Keratinocyte (primary cell): ENCODE results near the gene CLDN18. TPM values are rescaled to one million over a fixed set of nuclear protein-coding genes. Genes with fewer than 3 reads are reported as not detected.

Experiments used
- DNase-seq: peaks from one replicate; pipeline ENCODE4 v3.0.0-alpha.2; 2011; ENCODE audit warnings: low read depth, missing footprints, low spot score
- FAIRE-seq: peaks from 2 replicates; lab custom pipeline; 2011; peaks lifted over from hg19 to GRCh38; lab: Jason Lieb, UNC
- H2AFZ ChIP-seq: 2 replicates; pipeline ENCODE4 v1.6.0; 2012; ENCODE audit warnings: low read length, control low read depth, inconsistent platforms; ENCODE audit not compliant: control insufficient read depth
- H3K27ac ChIP-seq: 2 replicates; pipeline ENCODE4 v1.5.1; 2011; ENCODE audit warnings: low read length; ENCODE audit not compliant: control insufficient read depth, insufficient read depth
- H3K27me3 ChIP-seq: 3 replicates; pipeline ENCODE4 v1.6.0; 2011; ENCODE audit warnings: low read length; ENCODE audit not compliant: control insufficient read depth, insufficient read depth; ENCODE audit errors: extremely low read depth
- H3K36me3 ChIP-seq, 2 experiments: 2 replicates in 1 of 2; 3 replicates in 1 of 2; pipeline ENCODE4 v1.5.1; 2011; ENCODE audit warnings: low read length in 2 of 2, mild to moderate bottlenecking in 1 of 2; ENCODE audit not compliant: control insufficient read depth in 2 of 2, insufficient read depth in 2 of 2; ENCODE audit errors: extremely low read depth in 1 of 2
- H3K4me1 ChIP-seq: 3 replicates; pipeline ENCODE4 v1.5.1; 2011; ENCODE audit warnings: low read length; ENCODE audit not compliant: control insufficient read depth, insufficient read depth; ENCODE audit errors: extremely low read depth
- H3K4me2 ChIP-seq: 3 replicates; pipeline ENCODE4 v1.6.0; 2011; ENCODE audit warnings: low read depth, low read length; ENCODE audit not compliant: control insufficient read depth, insufficient read depth; ENCODE audit errors: extremely low read depth
- H3K4me3 ChIP-seq, 3 experiments: fragments of 200-600 bp in 1 of 3; sonication (generic) in 1 of 3; 2 replicates in 2 of 3; 3 replicates in 1 of 3; pipeline ENCODE4 v1.5.1; 2011 to 2016; ENCODE audit warnings: low read length in 3 of 3, mild to moderate bottlenecking in 3 of 3, control low read depth in 2 of 3, inconsistent platforms in 1 of 3, low read depth in 1 of 3, mixed read lengths in 1 of 3, mixed run types in 1 of 3, moderate library complexity in 1 of 3; ENCODE audit not compliant: control insufficient read depth in 2 of 3, insufficient read depth in 2 of 3; ENCODE audit errors: extremely low read depth in 1 of 3
- H3K79me2 ChIP-seq: 2 replicates; pipeline ENCODE4 v1.6.0; 2012; ENCODE audit warnings: low read length; ENCODE audit not compliant: control insufficient read depth, insufficient read depth
- H3K9ac ChIP-seq: 3 replicates; pipeline ENCODE4 v1.6.0; 2011; ENCODE audit warnings: low read length; ENCODE audit not compliant: control insufficient read depth, insufficient read depth; ENCODE audit errors: extremely low read depth
- H3K9me1 ChIP-seq: 3 replicates; pipeline ENCODE4 v1.6.0; 2011; ENCODE audit warnings: low read length; ENCODE audit not compliant: control insufficient read depth, insufficient read depth; ENCODE audit errors: extremely low read depth
- H3K9me3 ChIP-seq: 2 replicates; pipeline ENCODE4 v1.5.1; 2012; ENCODE audit warnings: low read depth, low read length; ENCODE audit not compliant: control insufficient read depth
- H4K20me1 ChIP-seq: 3 replicates; pipeline ENCODE4 v1.6.0; 2011; ENCODE audit warnings: low read length; ENCODE audit not compliant: control insufficient read depth, insufficient read depth; ENCODE audit errors: extremely low read depth
- EZH2 ChIP-seq: IDR thresholded peaks from one replicate; pipeline ENCODE4 v1.6.1; 2012; ENCODE audit warnings: inconsistent platforms, mild to moderate bottlenecking, low read length, moderate library complexity
- dilution Hi-C: fragments of 300-500 bp; cut with MboI; formaldehyde crosslinking; loops from one replicate; pipeline ENCODE4 v1.7.0; 2020; ENCODE audit warnings: low sequenced_read_pairs; ENCODE audit not compliant: extremely low pct_ligation_motif_present
- polyA plus RNA-seq, 5 experiments: library from polyadenylated mRNA; depleted of rRNA in 3 of 5; stranded (reverse) in 3 of 5; stranded (forward) in 1 of 5; unstranded in 1 of 5; fragments of >200 nt; gene quantifications; 1 replicate in 1 of 5; 2 replicates in 3 of 5; 3 replicates in 1 of 5; pipeline versions ENCODE4 v1.2.1 to v1.2.3, GENCODE V29; 2011 to 2012; ENCODE audit warnings: missing spikeins in 2 of 5, low read depth in 1 of 5, low replicate concordance in 1 of 5
- TF ChIP-seq, protein P1 (sequence below), 3 experiments: IDR thresholded peaks in 1 of 3; conservative IDR thresholded peaks in 1 of 3; optimal IDR thresholded peaks in 1 of 3; 2 replicates in 2 of 3; 3 replicates in 1 of 3; pipeline versions ENCODE3 to v1.5.1; 2011; ENCODE audit warnings: low read length in 3 of 3, mild to moderate bottlenecking in 3 of 3, moderate library complexity in 2 of 3, control low read depth in 1 of 3, inconsistent platforms in 1 of 3; ENCODE audit not compliant: insufficient read depth in 2 of 3; ENCODE audit errors: extremely low read depth in 1 of 3

Gene CLDN18
- polyA plus RNA-seq, 1 donor (not counting 4 experiments of a cell fraction or from before 2014, with no cell fraction given), result not detected

DNA sequence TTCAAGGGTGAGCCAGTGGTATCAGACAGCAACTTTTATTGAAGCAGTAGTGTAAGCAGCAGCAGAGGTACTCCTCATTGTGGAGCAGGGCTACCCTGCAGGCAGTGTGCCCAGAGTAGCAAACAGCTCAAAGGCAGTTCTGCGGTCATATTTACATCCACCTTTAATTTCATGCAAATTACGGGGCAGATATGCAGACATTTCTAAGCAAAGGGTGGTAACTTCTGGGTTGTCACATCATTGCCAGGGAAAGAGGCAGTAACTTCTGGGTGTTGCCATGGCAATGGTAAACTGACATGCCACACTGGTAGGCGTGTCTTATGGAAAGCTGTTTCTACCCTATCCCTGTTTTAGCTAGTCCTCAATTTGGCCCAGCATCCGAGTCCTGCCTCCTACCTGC lies 46.5 kb upstream of the CLDN18 start:
- no peaks in the 10 kb centered on the region for H3K36me3 ChIP-seq
- dilution Hi-C loops, result no loop called here
- no peak overlapping the region for H3K9ac ChIP-seq
- no peak overlapping the region for H3K4me2 ChIP-seq
- H2AFZ ChIP-seq, result no peak overlapping the region
- no peak overlapping the region for H3K4me3 ChIP-seq
- H3K27me3 ChIP-seq, result peaks cover 4% of the 10 kb centered on the region
- no peaks in the 10 kb centered on the region for H3K9me1 ChIP-seq
- FAIRE-seq, result no peak
- TF ChIP-seq, protein P1, sequence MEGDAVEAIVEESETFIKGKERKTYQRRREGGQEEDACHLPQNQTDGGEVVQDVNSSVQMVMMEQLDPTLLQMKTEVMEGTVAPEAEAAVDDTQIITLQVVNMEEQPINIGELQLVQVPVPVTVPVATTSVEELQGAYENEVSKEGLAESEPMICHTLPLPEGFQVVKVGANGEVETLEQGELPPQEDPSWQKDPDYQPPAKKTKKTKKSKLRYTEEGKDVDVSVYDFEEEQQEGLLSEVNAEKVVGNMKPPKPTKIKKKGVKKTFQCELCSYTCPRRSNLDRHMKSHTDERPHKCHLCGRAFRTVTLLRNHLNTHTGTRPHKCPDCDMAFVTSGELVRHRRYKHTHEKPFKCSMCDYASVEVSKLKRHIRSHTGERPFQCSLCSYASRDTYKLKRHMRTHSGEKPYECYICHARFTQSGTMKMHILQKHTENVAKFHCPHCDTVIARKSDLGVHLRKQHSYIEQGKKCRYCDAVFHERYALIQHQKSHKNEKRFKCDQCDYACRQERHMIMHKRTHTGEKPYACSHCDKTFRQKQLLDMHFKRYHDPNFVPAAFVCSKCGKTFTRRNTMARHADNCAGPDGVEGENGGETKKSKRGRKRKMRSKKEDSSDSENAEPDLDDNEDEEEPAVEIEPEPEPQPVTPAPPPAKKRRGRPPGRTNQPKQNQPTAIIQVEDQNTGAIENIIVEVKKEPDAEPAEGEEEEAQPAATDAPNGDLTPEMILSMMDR (optimal IDR thresholded peaks at IDR 0.05 in 1 of 3, IDR thresholded peaks at IDR 0.05 in 1 of 3, conservative IDR thresholded peaks at IDR 0.05 in 1 of 3; ENCODE audit: extremely low read depth in 1 of 3, insufficient read depth in 2 of 3, low read length in 3 of 3), result no peak
- no peak for TF ChIP-seq EZH2
- H4K20me1 ChIP-seq, result no peaks in the 10 kb centered on the region
- H3K27ac ChIP-seq, result no peak overlapping the region
- no peak for DNase-seq
- no peaks in the 10 kb centered on the region for H3K4me1 ChIP-seq
- no peaks in the 10 kb centered on the region for H3K79me2 ChIP-seq
- H3K9me3 ChIP-seq, result no peaks in the 10 kb centered on the region

DNA sequence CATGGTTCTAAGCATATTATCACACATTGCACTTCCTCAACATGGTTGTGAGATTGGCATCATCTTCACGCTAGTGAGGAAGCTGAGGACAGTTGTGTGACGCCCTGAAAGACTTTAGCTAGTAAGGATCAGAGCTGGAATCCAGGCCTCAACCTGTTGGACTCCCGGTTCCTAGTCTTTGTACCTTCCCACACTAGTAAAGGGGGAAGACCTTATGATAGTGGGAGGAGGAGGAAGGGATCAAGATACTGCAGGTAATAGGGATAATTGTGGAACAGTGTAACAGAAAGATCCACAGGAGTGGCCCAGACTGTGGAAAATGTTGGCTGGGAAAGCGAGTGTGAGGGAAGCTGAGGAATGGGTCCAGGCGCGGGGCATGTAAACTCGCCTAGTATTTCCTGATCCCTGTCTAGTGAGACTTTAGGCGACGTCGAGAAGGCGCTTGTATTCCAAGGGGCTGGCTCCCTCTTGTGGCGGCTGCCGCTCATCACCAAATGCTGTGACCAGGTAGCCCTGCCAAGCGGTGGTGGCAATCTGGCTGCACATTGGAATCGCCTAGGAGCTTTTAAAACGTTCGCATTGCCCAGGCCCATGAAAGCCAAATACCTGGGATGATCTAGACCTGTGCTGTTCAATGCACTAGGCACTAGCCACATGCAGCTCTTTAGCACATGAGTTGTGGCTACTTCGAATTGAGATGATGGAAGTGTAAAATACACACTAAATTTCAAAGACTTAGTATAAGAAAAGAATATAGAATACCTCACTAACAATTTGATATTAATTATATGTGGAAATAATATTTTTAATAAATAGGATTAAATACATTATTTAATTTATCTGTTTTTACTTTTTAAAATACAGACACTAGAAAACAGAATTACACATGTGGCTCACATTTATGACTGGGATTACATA lies 38.8 kb upstream of the CLDN18 start:
- FAIRE-seq, result peak; percentile 89
- H3K4me3 ChIP-seq, result peak overlapping the region in 1 of 3 experiments; percentile 11
- peak; percentile 4 for DNase-seq
- H3K27ac ChIP-seq, result no peak overlapping the region
- H3K9ac ChIP-seq, result no peak overlapping the region
- no peaks in the 10 kb centered on the region for H4K20me1 ChIP-seq
- TF ChIP-seq, protein P1 (optimal IDR thresholded peaks at IDR 0.05 in 1 of 3, IDR thresholded peaks at IDR 0.05 in 1 of 3, conservative IDR thresholded peaks at IDR 0.05 in 1 of 3; ENCODE audit: extremely low read depth in 1 of 3, insufficient read depth in 2 of 3, low read length in 3 of 3), result peak; percentile 93 to 96 (median 95)
- TF ChIP-seq EZH2, result no peak
- no peaks in the 10 kb centered on the region for H3K36me3 ChIP-seq
- dilution Hi-C loops, result no loop called here
- H3K4me2 ChIP-seq, result peak overlapping the region; percentile 49
- no peaks in the 10 kb centered on the region for H3K79me2 ChIP-seq
- no peaks in the 10 kb centered on the region for H3K9me1 ChIP-seq
- H3K4me1 ChIP-seq, result no peaks in the 10 kb centered on the region
- no peaks in the 10 kb centered on the region for H3K9me3 ChIP-seq
- H3K27me3 ChIP-seq, result no peaks in the 10 kb centered on the region
- peak overlapping the region; percentile 77 for H2AFZ ChIP-seq
